NCI-H526 treated with DMSO at 0.1 percent for 48 hours (cell line): ENCODE measurements around the gene HDAC4.

Experiments used
- DNase-seq: peaks from one replicate; lab custom pipeline; 2025; lab: John Stamatoyannopoulos, UW

Gene HDAC4

GRCh38 chr2:239327536-239328350 is 73.1 kb downstream of the HDAC4 start:
- DNase-seq = no peak

- no peak for DNase-seq
Observed at GRCh38 chr2:239326831-239327535, 73.8 kb downstream of the HDAC4 start.

- DNase-seq = no peak
Observed at GRCh38 chr2:239324456-239324855, 76.4 kb downstream of the HDAC4 start.

- DNase-seq = no peak
Observed at GRCh38 chr2:239323447-239323846, 77.4 kb downstream of the HDAC4 start.

GRCh38 chr2:239322416-239323086 is 78.3 kb downstream of the HDAC4 start:
- DNase-seq = no peak

GRCh38 chr2:239321596-239322415 is 79.0 kb downstream of the HDAC4 start:
- no peak for DNase-seq

GRCh38 chr2:239318790-239319661 is 81.8 kb downstream of the HDAC4 start:
- DNase-seq = no peak

GRCh38 chr2:239318151-239318611 is 82.6 kb downstream of the HDAC4 start:
- DNase-seq = no peak

- DNase-seq = no peak
Observed at GRCh38 chr2:239316562-239317465, 84.0 kb downstream of the HDAC4 start.

- no peak for DNase-seq
Observed at GRCh38 chr2:239315308-239315707, 85.5 kb downstream of the HDAC4 start.

GRCh38 chr2:239313776-239314175 is 87.0 kb downstream of the HDAC4 start:
- no peak for DNase-seq

GRCh38 chr2:239312741-239313667 is 87.8 kb downstream of the HDAC4 start:
- DNase-seq = no peak

GRCh38 chr2:239312081-239312511 is 88.7 kb downstream of the HDAC4 start:
- DNase-seq = no peak

GRCh38 chr2:239311132-239312040 is 89.4 kb downstream of the HDAC4 start:
- DNase-seq = no peak

GRCh38 chr2:239310401-239311061 is 90.3 kb downstream of the HDAC4 start:
- no peak for DNase-seq

GRCh38 chr2:239309398-239310245 is 91.2 kb downstream of the HDAC4 start:
- no peak for DNase-seq
